Activated CD4-positive, alpha-beta T cell treated with anti-CD3 and anti-CD28 coated beads, Interleukin-2, Interleukin-4, amounts not matched to agents 100 ng/mL and 50 ng/mL, durations not matched to agents 16 hours and 8 hours (primary cell): ENCODE results near the gene ZBTB7A.

Source experiments
- DNase-seq: peaks from one replicate; pipeline ENCODE4 v3.0.0-alpha.2; 2020; ENCODE audit warnings: low spot score

The ZBTB7A gene

DNA sequence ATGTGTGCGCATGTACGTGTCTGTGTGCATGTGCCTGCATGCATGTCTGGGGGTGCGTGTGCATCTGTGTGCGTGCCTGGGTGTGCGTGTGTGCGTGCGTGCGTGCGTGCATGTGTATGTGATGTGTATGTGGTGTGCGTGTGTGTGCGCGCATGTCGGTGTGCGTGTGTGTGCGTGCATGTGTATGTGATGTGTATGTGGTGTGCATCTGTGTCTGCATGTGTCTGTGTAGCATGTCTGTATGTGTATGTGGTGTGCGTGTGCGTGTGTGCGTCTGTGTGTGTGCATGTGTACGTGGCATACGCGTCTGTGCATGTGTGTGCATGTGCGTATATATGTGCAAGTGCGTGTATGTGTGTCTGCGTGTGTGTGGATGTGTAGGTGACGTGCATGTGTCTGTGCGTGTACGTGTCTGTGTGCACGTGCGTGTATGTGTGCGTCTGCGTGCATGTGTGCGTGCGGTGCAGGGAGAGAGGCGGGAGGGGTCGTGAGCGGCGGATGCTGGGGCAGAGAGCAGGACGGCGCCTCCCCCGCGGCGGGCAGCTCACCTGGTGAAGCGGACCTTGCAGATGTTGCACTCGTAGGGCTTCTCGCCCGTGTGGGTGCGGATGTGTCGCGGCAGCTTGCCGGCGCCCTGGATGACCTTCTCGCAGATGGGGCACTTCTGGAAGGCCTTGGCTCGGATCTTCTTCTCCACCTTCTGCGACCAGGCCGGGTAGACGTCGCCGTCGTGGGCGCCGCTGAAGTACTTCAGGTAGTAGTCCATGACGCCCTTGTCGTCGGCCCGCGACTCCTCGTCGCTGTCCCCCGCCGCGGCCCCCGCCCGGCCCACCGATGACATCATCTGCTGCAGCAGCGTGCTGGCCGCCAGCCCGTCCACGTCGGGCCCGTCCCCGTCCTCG, 13.0 kb downstream of the ZBTB7A start:
- DNase-seq: no peak

DNA sequence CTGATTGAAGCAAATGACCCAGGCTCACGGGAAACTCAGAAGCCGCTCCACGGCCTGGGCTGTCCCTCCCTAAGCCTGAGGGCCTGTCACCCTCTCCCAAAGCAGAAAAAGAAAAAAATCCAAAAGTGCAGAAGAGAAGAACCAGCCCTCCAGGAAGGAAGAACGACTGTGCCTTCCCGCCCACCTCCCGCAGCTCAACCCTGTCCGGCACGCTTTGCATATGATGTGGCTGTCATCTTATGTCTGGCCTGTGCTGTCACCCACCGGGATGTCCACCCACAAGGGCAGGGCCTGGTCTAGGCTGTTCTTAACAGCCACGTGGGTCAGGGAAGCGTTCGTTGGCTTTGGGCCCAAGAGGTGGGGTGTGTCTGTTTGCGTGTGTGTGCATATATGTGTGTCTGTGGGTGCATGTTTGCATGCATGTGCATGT, 13.7 kb downstream of the ZBTB7A start:
- no peak for DNase-seq

DNA sequence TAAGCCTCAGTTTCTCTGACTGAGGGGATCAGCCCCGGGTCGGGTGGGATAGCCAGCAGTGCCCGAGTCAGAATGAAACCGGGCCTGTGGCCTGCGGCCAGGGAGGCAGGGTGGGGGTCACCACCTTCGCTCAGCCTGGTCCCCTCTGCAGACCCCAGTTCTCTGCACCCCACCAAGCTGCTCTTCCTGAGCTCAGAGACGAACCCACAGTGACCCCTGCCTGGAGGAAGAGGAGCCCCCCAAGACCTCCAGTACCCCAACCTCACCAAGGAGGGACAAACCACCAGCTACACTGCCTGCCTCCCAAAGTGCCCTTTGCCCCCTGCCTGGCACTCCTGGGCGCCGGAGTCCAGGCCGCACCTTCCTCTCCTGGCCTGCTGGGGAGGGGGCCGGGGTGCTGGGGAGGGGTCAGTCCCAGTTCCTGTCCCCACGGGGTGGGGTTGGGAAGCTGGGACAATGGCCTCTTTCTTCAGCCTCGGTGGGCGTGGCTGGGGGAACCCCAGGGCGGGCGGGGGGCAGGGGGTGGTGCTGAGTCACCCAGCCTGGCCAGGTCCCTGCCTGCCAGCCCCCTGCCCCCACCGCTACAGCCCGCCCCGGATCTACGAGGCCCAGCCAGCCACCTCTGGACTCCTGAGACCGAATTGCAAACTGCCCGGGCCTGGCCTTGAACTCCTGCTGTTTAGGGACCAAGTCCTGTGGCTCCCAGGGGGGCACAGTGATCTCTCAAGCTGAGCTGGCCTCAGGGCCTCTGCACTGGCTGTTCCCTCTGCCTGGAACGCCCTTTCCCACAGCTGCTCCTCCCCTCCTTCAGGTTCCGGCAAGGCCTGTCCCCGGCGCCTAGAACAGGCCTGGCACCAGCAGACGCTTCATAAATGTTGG, 14.3 kb downstream of the ZBTB7A start:
- no peak for DNase-seq

DNA sequence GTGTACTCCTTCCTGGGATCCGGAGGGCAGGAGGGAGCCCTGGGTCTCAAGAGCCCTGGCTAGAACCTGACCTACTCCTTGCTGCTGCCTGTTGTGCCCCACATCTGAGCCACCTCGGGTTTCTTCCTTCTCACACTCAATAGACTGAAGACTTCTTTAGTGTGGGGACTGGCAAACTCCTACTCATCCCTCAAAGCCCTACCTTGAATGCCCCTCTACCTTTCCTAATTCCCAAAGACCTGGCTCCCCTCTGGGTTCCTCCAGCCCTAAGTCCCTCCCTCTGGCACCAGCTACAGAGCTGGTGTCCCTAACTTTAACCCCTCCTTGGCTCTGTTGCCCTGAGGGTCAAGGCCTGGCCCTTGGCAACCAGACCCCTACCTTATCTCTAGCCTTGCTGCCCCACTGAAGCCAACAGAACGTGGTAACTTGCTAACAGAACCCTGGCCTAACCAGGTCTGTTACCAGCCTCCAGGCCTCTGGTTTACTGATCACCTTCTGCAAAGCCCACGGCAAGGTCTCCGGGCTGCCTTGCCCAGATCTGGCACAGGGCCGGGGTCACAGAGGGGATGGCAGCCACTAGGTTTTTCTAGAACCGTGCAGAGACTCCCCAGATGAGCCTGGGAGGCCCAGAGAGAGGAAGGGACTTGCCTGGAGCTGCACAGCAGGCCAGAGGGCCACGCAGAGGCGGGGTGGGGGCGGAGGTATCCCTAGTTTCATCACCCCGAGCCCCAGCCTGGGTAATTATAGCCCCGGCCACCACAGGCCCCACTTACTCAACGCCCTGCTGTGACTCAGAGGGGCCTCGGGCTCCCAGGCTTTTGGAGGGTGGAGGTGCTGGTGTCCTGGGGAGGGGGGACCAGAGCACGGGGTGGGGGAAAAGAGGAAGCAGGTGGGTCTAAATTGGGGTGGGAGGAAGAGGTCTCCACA, 15.3 kb downstream of the ZBTB7A start:
- no peak for DNase-seq

DNA sequence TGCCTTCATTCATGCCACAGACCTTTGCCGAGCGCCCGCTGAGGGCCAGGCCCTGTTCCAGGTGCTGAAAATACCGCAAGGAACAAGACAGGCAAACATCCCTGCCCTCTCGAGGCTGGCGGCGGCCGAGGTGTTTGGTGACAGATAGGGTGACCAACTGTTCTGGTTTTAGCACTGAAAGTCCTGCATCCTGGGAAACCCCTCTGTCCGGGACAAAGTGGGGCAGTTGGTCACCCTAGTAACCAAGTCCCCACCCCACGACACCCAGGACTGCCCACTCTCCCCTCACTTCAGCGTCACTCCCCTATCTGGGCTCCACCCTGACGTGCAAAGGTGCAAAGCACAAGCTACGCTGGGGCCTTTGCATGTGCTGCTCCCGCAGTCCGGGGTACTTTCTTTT, 17.3 kb downstream of the ZBTB7A start:
- no peak for DNase-seq

DNA sequence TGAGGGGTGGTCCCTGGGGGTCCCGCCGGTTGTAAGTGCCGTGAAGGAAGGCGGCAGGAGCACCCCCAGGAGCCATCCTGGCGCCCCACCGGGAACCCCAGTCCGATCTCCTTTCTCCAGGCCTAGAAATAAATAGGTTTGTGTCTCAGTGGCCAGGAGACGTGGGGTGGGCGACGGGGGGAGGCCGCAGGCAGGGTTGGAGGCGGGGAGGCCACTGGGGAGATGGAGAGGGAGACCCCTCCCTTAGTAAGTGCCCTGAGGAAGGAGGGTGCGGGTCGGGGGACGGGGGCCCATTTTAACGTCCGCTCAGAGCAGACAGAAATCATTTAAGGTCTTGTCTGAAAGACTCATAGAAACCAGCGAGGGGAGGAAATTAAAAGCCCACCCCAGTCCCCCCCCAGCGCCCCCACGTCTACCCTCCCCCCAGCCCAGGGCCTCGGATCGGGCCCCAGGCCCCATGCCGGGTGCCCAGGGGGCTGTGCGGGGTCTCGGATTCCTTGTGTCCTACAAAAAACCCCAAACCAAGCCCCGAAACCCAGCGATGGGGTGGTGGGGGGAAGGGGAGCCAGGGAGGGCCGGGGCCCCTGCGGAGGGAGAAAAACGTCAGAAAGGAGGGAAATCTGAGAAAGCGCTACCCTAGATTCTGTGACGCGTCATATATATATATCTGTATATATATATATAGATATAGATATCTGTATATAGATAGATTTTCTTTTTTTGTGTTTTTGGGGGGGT, 19.6 kb downstream of the ZBTB7A start:
- no peak for DNase-seq

DNA sequence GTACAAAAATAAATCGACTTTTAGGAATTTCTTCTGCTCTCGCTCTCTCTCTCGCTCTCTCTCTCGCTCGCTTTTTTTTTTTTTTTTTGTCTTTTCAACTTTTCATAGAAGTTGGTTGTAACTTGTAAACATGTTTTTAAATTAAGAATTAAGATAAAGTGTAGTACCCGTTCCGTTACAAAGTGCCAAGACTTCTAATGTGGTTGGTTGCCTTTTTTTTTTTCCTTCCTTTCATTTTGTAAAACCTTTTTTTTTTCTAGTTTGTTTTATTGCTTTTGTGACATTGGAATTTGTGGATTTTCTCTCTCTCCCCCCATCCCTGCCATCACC, 20.4 kb downstream of the ZBTB7A start:
- no peak for DNase-seq

DNA sequence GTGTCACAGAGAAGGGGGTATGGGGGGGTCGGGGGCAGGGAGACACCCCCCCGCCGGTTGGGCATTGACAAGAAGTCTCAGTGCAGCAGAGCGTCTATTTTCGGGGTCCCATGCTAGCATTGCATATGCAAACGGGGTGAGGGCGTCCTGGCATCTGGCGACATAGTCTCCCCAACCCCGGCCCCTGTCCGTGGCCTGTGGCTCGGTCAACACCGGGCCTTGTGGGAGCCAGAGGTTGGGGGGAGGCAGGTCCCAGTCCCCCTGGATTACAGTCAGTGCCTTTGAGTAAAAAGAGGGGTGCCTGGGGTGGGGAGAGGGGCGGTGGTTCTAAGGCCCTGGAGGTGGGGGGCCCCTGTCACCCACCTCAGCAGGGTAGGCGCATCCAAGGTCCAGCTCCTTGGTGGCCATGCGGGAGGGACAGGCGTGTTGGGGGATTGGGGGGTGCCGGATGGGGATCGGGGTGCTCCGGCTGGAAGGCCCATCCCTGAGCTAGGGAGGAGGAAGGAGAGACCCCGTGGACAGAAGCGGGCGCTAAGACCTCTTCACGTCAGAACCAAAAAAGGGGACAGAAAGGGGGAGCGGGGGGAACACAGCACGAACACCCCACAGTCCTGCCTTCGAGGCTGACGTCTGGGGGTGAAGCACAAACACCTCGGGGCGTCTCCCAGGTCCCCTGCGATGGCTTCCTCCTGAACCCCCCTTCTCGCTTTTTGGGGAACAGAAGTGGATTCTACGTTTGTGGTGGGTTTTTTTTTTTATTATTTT, 20.9 kb downstream of the ZBTB7A start:
- DNase-seq: no peak

DNA sequence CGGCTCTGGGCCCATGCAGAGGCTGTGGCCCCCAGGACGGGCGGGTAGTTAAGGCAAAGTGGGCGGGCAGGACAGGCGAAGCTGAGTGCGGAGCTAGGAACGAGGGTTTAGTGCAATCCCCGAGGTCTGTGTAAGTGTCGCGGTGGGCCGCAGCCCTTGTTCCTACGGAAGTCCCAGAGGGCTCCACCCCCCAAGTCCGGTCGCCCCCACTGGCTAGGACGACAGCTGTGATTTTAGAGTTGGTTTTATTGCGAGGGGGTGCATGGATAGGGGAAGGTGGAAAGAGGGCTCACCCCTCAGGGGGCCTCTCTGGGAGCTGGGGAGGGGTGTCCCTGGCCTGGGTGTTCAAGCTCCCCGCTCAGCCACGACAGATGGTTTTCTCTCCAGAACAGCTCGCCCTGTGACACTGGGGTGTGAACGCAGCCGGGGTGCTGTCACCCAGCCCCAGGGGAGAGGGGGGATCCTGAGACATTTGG, 21.7 kb downstream of the ZBTB7A start:
- no peak for DNase-seq

DNA sequence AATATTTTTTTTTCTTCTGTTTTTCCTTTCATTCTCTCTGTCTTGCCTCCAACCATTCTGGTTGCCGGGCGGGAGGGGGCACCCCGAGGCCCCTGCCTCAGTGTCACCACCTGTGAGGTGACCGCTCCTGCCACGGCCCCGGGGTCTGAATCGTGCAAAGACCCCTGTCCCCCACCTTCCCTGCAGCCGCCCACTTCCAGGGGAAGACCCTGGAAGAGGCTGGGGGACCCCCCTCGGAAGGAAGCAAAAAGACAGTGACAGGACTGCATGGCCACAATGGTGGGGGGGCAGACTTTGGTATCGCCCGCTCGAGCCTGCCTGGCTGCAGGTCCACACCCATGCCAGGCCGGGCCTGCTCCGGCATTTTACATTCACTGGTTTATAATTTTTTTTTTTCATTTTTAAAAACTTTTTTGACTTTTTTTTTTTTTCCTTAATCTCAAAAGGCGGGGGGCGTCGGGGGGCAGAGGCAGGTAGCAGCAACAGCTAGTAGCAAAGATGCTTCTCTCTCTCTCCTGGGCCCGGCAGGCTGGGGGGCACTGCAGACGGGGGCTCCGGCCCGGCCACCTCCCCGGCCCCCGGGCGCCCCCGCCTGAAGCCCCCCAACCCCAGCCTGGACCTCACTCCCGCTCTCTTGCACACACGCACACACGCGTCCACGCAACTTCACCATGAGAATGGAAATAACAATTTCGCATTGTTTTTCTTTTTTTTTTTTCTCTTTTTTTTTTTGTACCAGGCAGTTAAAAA, 22.6 kb downstream of the ZBTB7A start:
- DNase-seq: no peak

DNA sequence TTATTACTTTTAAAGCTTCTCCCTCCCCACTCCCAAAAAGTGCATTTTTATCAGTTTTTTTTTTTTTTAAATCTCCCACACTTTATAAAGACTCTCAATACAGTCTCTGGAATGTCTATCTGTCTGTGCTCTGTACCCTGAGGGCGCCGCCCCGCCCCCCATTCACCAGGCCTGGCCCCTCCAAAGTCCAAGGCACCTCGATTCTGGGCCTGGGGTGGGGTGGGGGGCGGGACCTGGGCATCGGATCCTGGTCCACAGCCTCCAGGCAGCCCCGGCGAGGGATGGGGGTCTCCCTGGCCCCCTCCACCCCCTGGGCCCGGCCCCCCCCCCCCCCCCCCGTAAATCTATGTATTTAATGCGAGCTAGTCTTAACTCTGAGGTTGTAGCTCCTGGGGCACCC, 23.3 kb downstream of the ZBTB7A start:
- DNase-seq: no peak

DNA sequence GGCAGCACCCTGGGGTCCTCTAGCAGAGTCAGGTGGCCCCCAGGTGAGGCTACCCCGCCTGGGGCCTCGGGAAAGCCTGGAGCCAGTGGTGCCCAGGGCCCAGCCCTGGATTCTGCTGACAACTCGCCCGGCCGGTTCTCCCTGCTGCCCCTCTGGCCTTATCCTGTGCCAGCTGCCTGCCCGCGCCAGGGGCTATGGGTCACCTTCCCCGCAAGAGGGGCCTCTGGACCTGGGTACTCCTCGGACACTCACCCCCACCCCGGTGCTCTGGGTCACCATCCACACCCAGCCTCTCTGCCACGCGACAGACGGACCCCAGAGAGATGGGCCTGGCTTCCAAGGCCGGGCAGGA, 24.0 kb downstream of the ZBTB7A start:
- no peak for DNase-seq

DNA sequence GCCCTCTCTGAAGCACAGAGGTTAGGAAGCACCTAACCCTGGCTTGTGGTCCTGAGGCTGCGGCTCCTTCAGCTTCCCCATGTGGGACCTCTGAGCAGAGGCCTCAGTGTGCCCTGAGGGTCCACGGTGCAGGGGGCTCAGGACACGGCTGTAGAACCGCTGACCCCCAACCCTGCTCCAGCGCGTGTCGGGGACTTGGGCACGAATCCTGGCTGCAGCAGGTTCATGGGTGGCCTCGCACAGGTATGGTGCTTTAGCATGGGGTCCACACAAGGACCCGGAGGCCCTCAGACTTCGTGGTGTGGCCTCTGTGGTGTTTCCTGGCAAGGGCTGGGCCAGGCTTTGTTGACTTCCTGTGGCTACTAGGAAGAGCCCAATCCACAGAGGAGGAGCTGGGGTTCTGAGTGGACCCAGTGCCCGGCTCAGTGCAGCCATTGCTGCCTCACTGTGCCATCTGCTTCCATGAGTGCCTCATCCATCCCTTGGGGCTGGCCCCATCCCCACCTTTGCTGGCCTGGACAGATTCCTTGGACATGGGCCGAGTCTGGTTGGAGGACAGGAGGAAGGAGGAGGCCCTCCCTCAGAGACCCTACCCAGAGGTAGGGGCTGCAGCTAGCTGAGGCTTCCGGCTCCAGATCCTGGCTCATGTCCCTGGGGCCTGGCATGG, 24.5 kb downstream of the ZBTB7A start:
- no peak for DNase-seq

DNA sequence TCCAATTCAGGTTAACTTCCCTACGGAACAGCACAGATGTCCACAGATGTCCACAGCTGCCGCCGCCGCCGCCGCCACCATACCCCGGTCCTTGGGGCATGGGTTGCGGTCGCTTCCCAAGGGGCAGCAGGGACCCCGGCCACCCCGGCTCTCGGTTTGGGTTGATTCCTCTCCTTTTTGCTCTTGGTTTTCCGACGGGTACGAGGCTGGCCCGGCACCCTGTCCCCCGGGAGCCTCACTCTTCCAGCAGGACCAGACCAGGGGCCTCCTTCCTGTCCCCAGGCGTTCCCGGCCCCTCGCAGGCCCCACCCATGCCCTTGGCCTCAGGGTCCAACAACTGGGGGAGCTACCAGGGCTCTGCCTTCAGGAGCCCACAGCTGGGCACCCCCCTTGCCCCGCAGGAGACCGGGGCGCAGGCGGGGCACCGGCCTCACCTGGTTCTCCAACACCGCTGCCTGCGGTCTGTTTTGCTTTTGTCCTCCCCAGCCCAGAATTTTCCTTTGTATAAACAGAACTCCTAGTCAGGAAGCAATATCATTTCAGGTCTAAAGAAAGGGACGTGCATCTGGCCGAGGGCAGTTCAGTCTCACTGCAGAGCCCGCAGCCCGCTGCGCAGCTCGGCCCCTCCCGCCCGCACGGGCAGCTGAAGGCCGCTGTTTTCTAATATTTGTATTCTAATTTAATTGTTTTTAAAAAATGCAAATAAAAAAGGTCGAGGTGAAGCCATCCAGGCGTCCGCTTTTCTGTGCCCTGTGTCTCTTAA, 27.9 kb downstream of the ZBTB7A start:
- DNase-seq: no peak

DNA sequence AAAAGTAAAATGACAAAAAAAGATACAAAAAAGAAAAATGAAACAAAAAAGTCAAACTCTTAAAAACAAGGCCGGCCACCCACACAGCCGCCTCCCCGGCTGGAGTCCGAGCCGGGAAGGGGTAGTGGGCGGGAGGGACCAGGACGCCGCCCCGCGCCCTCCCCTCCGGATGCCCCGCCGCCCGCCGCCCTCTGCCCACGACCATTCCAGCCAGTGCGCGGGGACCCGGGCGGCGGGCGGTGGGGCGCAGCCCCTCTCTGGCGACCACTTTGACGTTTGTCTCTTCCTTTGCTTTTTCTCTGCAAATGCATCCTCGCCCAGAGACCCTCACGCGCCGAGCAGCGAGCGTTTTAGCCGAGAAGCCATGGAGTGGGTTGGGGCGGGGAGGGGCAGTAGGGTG, 28.6 kb downstream of the ZBTB7A start:
- DNase-seq: no peak

DNA sequence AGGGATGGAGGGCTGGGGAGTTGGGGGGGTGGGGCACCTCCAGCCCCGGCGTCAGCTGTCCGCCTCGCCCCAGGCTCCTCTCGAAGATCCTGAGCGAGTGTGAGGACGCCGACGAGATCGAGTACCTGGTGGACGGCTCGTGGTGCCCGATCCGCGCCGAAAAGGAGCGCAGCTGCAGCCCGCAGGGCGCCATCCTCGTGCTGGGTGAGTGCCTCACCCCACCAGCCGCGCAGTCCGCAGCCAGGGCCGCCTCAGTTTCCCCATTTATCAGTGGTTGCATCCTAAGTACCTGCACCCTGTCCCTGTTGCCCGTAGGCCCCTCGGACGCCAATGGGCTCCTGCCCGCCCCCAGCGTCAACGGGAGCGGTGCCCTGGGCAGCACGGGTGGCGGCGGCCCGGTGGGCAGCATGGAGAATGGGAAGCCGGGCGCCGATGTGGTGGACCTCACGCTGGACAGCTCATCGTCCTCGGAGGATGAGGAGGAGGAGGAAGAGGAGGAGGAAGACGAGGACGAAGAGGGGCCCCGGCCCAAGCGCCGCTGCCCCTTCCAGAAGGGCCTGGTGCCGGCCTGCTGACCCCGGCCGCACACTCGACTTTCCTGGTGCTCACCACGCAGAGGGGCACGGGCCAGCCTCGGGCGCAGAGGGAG, 29.3 kb downstream of the ZBTB7A start:
- DNase-seq: no peak

DNA sequence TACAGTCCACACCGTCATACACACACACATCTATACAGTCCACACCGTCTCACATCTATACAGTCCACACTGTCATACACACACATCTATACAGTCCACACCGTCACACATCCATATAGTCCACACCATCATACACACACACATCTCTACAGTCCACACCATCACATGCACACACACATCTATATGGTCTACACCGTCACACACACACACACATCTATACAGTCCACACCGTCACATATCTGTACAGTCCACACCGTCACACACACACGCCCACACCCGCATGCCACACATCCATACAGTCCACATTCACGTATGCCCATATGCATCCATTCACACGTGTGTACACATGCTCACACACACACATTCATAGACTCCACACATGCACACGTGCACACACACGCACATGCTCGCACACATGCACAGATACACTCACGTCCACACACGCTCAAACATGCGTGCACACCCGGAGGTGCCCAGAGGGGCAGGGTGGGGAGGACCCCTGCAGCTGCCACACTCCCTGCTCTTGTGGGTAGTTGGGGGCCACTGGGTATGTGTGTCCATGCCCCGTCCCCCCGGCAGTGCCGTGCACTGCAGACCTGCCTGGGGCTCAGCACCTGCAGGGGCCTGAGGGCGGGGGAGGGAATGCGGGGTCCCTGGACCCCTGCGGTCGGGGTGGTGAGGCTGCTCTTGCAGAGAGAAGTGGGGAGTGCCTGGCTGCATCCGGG, 30.0 kb downstream of the ZBTB7A start:
- no peak for DNase-seq
